SK-N-MC (cell line): Measurements from ENCODE around the gene MCF2.

Experiments used
- DNase-seq: peaks from one replicate; pipeline ENCODE4 v3.0.0-alpha.2; 2011; ENCODE audit warnings: low read depth, low spot score
- H3K27ac ChIP-seq: fragments of 200-600 bp; sonication (generic); 2 replicates; pipeline ENCODE4 v1.5.1; 2016; ENCODE audit warnings: mixed run types
- H3K36me3 ChIP-seq: fragments of 200-600 bp; sonication (generic); 2 replicates; pipeline ENCODE4 v1.6.1; 2017; ENCODE audit warnings: antibody characterized with exemption, low read length, mixed read lengths; ENCODE audit not compliant: insufficient read depth
- H3K4me3 ChIP-seq: fragments of 200-600 bp; sonication (generic); 2 replicates; pipeline ENCODE4 v1.5.1; 2016
- H3K9ac ChIP-seq: fragments of 200-600 bp; sonication (generic); 2 replicates; pipeline ENCODE4 v1.8.0; 2017; ENCODE audit warnings: mixed run types, mixed read lengths; ENCODE audit not compliant: insufficient read length
- H3K9me3 ChIP-seq: fragments of 200-600 bp; sonication (generic); 2 replicates; pipeline ENCODE4 v1.6.1; 2017; ENCODE audit warnings: low read depth, mild to moderate bottlenecking, antibody characterized with exemption, low read length, moderate library complexity, mixed read lengths
- EZH2 ChIP-seq: fragments of 200-600 bp; sonication (generic); IDR thresholded peaks from one replicate; pipeline ENCODE4 v1.6.1; 2017; ENCODE audit warnings: antibody characterized with exemption
- FOXP2 ChIP-seq: optimal IDR thresholded peaks from 2 replicates; pipeline ENCODE3; 2011; ENCODE audit warnings: mild to moderate bottlenecking, moderate library complexity; ENCODE audit not compliant: insufficient read depth; ENCODE audit errors: extremely low read length, control extremely low read depth
- POLR2AphosphoS5 ChIP-seq: IDR thresholded peaks from 2 replicates; pipeline ENCODE4 v1.6.1; 2012; ENCODE audit warnings: mild to moderate bottlenecking, low read depth, low read length, borderline replicate concordance

MCF2 gene

DNA sequence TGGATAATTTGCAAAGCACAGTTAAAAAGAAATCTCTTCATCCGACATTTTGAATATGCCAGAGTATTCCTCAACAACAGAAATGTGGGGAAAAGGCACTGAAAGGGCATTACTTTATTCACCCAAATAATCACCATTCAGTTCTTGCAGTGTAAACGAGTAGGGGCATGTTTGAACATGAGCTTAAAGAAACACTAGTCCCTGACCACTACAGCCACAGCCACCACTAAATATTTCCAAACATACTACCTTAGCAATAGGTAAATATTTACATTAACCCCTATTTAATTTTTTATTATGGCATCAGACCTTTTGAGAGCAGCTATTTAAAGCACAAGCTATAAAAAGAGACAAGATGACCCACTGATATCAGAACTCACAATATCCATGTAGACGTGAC is 27.6 kb downstream of the MCF2 start:
- H3K9me3 ChIP-seq: no peaks in the 10 kb centered on the region
- no peaks in the 10 kb centered on the region for H3K36me3 ChIP-seq
- H3K9ac ChIP-seq: no peak overlapping the region
- no peak overlapping the region for H3K4me3 ChIP-seq
- H3K27ac ChIP-seq: no peak overlapping the region
- no peak for TF ChIP-seq EZH2
- TF ChIP-seq FOXP2: no peak
- TF ChIP-seq POLR2AphosphoS5: no peak
- DNase-seq: no peak

DNA sequence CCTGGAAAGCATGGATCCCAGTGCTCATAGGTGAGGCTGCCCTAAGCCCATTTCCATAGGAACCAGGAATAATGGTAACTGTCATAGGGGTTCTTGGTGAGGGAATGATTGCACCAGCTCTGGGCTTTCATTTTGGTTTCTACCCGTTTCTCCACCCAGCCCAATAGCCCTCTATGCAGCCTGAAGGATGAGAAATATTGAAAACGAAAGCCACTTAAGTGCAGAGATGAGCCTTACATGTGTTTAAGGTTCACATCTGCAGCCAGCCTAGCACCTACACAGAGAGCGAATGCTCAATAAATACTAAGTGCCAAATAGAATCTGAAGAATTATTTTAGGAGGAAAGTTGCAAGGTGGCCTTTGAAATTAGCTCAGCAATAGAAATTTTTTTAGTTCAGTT is 60.4 kb downstream of the MCF2 start:
- TF ChIP-seq POLR2AphosphoS5 (no peak), EZH2 (no peak), FOXP2 (no peak)
- Histone ChIP-seq H3K9me3 (no peaks in the 10 kb centered on the region), H3K9ac (no peak overlapping the region), H3K4me3 (no peak overlapping the region), H3K36me3 (no peaks in the 10 kb centered on the region), H3K27ac (no peak overlapping the region)
- DNase-seq: no peak

DNA sequence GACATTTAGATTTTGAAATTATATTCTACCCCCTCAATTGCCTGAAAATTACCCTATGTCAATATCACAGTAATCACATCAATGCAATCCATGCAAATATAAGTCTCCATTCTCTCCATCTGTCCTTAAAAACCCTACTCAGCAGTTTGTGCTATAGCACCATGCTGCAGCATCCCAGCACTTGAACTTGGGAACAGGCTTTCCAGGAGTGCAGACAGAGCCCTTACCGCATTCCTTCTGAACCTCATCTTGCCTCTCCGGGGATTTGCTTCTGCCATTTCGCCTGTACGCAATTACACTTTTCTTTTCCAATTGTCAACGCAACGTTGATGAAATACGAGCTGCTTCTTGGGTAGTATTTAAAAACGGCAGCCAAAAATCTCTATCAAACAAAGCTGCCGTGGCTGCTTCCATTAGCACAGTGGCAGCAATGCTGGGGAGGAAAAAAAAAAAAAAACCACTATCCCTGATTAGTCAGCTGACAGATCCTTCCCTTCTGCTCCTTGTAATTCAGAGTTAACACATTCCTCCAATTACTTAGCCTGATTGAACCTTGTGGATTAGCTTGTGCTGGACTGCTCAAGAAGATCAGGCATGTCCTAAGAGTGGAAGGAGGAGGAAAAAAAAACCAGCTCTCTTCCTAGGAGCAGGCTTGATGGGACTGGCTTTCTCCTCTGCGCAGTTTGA is 65.6 kb downstream of the MCF2 start:
- Histone ChIP-seq H3K36me3 (no peaks in the 10 kb centered on the region), H3K4me3 (peak overlapping the region; percentile 8; the same call in 1 of the 2 replicates), H3K9me3 (no peaks in the 10 kb centered on the region), H3K9ac (no peak overlapping the region), H3K27ac (no peak overlapping the region)
- TF ChIP-seq FOXP2 (no peak), POLR2AphosphoS5 (no peak), EZH2 (no peak)
- no peak for DNase-seq

DNA sequence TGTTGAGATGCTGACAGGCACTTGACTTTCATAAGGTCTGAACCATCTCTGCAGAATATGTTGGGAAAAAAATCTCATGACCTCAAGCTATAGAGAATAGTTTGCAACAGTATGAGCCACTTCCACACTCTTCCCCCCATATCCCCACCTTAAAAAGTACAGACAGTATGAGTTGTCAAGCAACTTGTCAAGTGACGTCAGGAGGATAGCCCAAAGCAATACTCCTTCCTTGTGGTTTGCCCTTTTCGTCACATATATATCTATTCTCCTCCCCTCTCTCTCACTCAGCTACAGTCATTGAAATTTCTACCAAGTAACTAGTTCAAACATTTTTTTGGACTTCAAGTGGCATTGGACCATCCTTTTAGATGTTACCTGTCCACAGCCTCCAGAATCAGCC is 67.7 kb downstream of the MCF2 start:
- H3K4me3 ChIP-seq: no peak overlapping the region
- no peaks in the 10 kb centered on the region for H3K9me3 ChIP-seq
- no peak for DNase-seq

DNA sequence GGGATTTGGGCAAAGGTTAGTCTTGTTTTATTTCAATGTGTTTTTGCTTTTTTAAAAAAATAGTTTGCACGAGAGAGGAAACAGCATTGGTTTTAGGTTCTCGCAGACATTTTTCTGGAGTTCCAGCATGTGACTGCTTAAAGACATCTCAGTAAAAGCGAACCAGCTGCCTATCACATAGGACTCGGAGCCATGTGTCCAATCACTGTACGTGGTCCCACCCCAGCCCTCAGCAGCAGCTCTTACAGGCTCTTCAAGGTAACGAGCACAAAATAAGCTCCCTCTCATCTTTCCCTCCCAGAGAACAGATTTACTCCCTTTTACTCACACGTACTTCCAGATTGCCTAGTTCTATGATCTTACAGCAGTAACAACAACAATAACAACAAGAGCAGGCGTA is 68.7 kb downstream of the MCF2 start:
- Histone ChIP-seq H3K4me3 (no peak overlapping the region), H3K27ac (no peak overlapping the region), H3K9me3 (no peaks in the 10 kb centered on the region), H3K36me3 (no peaks in the 10 kb centered on the region), H3K9ac (no peak overlapping the region)
- TF ChIP-seq EZH2: no peak
- TF ChIP-seq POLR2AphosphoS5: no peak
- no peak for TF ChIP-seq FOXP2
- no peak for DNase-seq

More for the DNA sequence above, 67.7 kb downstream of the MCF2 start:
- no peak overlapping the region for H3K9ac ChIP-seq
- TF ChIP-seq EZH2: no peak
- no peak for TF ChIP-seq FOXP2
- TF ChIP-seq POLR2AphosphoS5: no peak
- no peak overlapping the region for H3K27ac ChIP-seq
- no peaks in the 10 kb centered on the region for H3K36me3 ChIP-seq

DNA sequence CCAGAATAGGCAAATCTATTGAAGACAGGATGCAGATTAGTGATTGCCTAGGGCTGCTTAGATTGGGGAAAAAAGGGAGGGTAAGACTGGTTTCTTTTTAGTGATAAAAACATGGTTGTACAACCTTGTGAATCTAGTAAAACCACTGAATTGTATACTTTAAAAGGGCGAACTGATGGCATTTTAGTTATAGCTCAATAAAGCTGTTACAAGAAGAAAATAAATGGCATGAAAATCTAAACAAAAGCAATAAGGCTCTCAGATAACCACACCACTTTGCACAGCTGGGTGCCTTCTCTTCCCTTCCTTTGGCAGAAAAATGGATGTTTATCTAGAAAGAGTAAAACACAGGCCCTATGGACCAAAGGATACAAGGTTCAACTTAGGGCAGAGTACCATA is 107.9 kb downstream of the MCF2 start:
- Histone ChIP-seq H3K9me3 (no peaks in the 10 kb centered on the region), H3K27ac (no peak overlapping the region), H3K9ac (no peak overlapping the region), H3K36me3 (no peaks in the 10 kb centered on the region), H3K4me3 (no peak overlapping the region)
- no peak for TF ChIP-seq POLR2AphosphoS5
- no peak for TF ChIP-seq EZH2
- no peak for TF ChIP-seq FOXP2
- no peak for DNase-seq

DNA sequence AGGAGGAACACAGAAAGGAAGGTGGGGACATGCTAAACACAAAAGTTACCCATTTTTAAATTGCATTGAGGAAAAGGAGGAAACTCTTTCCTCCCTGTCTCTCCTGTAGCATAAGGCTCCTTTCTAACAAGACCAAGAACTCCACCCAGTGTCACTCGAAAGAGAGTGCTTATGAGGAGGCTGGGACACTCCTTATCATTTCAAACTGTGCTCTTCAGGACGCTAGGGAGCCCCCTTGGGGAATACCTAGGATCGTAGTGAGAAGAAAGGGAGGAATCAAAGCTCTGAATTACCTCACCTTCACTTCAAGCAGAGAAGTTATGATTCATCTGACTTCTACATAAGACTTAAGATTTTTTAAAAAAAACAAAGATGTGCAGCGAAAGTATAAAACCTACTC is 111.9 kb downstream of the MCF2 start:
- Histone ChIP-seq H3K4me3 (no peak overlapping the region), H3K27ac (no peak overlapping the region), H3K36me3 (no peaks in the 10 kb centered on the region), H3K9ac (no peak overlapping the region), H3K9me3 (no peaks in the 10 kb centered on the region)
- TF ChIP-seq POLR2AphosphoS5: no peak
- TF ChIP-seq EZH2: no peak
- no peak for TF ChIP-seq FOXP2
- DNase-seq: no peak

DNA sequence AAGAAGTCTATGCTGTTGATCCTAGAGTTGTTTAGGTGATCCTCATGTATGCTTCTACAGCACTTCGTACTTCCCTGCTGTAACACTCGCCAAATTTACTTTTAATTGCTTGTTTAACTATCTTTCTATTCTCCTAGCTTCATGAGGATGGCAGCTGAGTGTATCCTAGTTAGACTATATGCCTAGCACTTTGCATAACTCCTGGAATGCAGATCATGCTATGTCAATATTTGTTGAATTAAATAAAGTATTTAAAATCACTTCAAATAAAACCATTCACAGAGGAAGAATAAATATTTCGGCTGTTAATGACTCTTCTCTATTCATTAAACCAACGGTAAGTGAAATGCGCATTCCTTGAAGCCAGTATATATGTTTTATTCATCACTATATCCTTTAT is 122.4 kb downstream of the MCF2 start:
- DNase-seq: no peak
- no peak overlapping the region for H3K27ac ChIP-seq
- H3K9ac ChIP-seq: no peak overlapping the region
- no peaks in the 10 kb centered on the region for H3K9me3 ChIP-seq
- no peak overlapping the region for H3K4me3 ChIP-seq
- TF ChIP-seq EZH2 (no peak), FOXP2 (no peak), POLR2AphosphoS5 (no peak)
- H3K36me3 ChIP-seq: no peaks in the 10 kb centered on the region

DNA sequence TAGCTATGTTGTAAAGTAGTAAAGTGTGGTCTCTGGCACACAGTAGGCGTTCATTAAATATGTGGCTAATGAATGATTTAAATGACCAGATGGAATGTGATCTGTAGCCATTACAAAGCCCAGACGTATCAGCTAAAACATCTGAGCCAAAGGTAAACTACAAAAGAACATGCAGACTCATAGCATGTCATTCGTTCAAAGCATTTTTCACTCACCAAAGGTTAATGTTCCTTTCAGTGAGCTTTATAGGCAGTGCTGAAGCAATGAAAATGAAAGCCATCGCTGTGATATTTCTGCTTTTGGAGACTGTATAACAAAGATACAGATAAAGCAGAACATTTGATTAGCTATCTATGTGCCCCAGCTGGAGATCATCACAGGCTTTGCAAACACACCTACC is 126.9 kb downstream of the MCF2 start:
- no peak overlapping the region for H3K9ac ChIP-seq
- TF ChIP-seq FOXP2 (no peak), POLR2AphosphoS5 (no peak), EZH2 (no peak)
- H3K4me3 ChIP-seq: no peak overlapping the region
- H3K9me3 ChIP-seq: no peaks in the 10 kb centered on the region
- H3K36me3 ChIP-seq: no peaks in the 10 kb centered on the region
- no peak overlapping the region for H3K27ac ChIP-seq
- DNase-seq: no peak
